ENCODE measurements around the gene L3MBTL3.

Gene L3MBTL3

GRCh38 chr6:130187335-130188206, 169.2 kb downstream of the L3MBTL3 start:
- H3K36me3 ChIP-seq (ENCODE audit: control insufficient read depth, insufficient read depth, low read length), result no peaks in the 10 kb centered on the region
- no peak overlapping the region for H3K4me3 ChIP-seq (ENCODE audit: low read depth, low read length)
- H3K79me2 ChIP-seq, result no peaks in the 10 kb centered on the region
- no peak for TF ChIP-seq CTCF (IDR thresholded peaks at IDR 0.05)
- H3K4me2 ChIP-seq (ENCODE audit: low read length), result no peak overlapping the region
- H3K9me3 ChIP-seq (ENCODE audit: control insufficient read depth, low read length), result no peaks in the 10 kb centered on the region
- no peaks in the 10 kb centered on the region for H3K27me3 ChIP-seq (ENCODE audit: control insufficient read depth, insufficient read depth, low read length)
- H2AFZ ChIP-seq, result no peak overlapping the region
- no peak overlapping the region for H3K9ac ChIP-seq
- no peaks in the 10 kb centered on the region for H3K4me1 ChIP-seq
- no peak overlapping the region for H3K27ac ChIP-seq

GRCh38 chr6:130188207-130188899, 170.0 kb downstream of the L3MBTL3 start:
- no peaks in the 10 kb centered on the region for H3K4me1 ChIP-seq
- no peaks in the 10 kb centered on the region for H3K79me2 ChIP-seq
- H3K4me2 ChIP-seq (ENCODE audit: low read length), result no peak overlapping the region
- no peak overlapping the region for H3K9ac ChIP-seq
- no peaks in the 10 kb centered on the region for H3K27me3 ChIP-seq (ENCODE audit: control insufficient read depth, insufficient read depth, low read length)
- H3K4me3 ChIP-seq (ENCODE audit: low read depth, low read length), result no peak overlapping the region
- no peak overlapping the region for H2AFZ ChIP-seq
- no peak for TF ChIP-seq CTCF (IDR thresholded peaks at IDR 0.05)
- H3K27ac ChIP-seq, result no peak overlapping the region
- no peaks in the 10 kb centered on the region for H3K36me3 ChIP-seq (ENCODE audit: control insufficient read depth, insufficient read depth, low read length)
- no peaks in the 10 kb centered on the region for H3K9me3 ChIP-seq (ENCODE audit: control insufficient read depth, low read length)

- H2AFZ ChIP-seq, result no peak overlapping the region
- no peaks in the 10 kb centered on the region for H3K4me1 ChIP-seq
- no peaks in the 10 kb centered on the region for H3K9me3 ChIP-seq (ENCODE audit: control insufficient read depth, low read length)
- H3K27me3 ChIP-seq (ENCODE audit: control insufficient read depth, insufficient read depth, low read length), result no peaks in the 10 kb centered on the region
- no peaks in the 10 kb centered on the region for H3K36me3 ChIP-seq (ENCODE audit: control insufficient read depth, insufficient read depth, low read length)
- H3K79me2 ChIP-seq, result no peaks in the 10 kb centered on the region
- TF ChIP-seq CTCF (IDR thresholded peaks at IDR 0.05), result no peak
- H3K27ac ChIP-seq, result no peak overlapping the region
- no peak overlapping the region for H3K4me3 ChIP-seq (ENCODE audit: low read depth, low read length)
- no peak overlapping the region for H3K4me2 ChIP-seq (ENCODE audit: low read length)
- no peak overlapping the region for H3K9ac ChIP-seq
Measured at GRCh38 chr6:130189531-130190397, 171.4 kb downstream of the L3MBTL3 start.

Measured in parathyroid adenoma (tissue), 2 donors.